CD4-positive, alpha-beta memory T cell (primary cell): ENCODE results near the gene BEST1. TPM values are rescaled to one million over a fixed set of nuclear protein-coding genes. Genes with fewer than 3 reads are reported as not detected.

Experiments used
- CTCF ChIA-PET: fragments of 350-600 bp; sonication (Branson Sonifier 250); formaldehyde crosslinking; loops from one replicate; lab custom pipeline; 2021; ENCODE audit warnings: inconsistent platforms; ENCODE audit not compliant: partially characterized antibody; lab: Charles Lee
- POLR2A ChIA-PET: fragments of 350-600 bp; sonication (Branson Sonifier 250); formaldehyde crosslinking; loops from one replicate; lab custom pipeline; 2021; ENCODE audit not compliant: partially characterized antibody; lab: Charles Lee
- DNase-seq, 5 donors: peaks; one replicate each; pipeline versions ENCODE4 v3.0.0 to v3.0.0-alpha.2; 2020 to 2022; ENCODE audit warnings: mixed read lengths in 1 of 5
- H3K27ac ChIP-seq: one replicate; pipeline ENCODE4 v1.7.0; 2013; ENCODE audit warnings: low read depth, low read length
- H3K27me3 ChIP-seq: 2 replicates; pipeline ENCODE4 v1.7.0; 2013; ENCODE audit warnings: mild to moderate bottlenecking, low read length, moderate library complexity; ENCODE audit not compliant: insufficient read depth
- H3K36me3 ChIP-seq: 2 replicates; pipeline ENCODE4 v1.7.0; 2013; ENCODE audit warnings: mild to moderate bottlenecking, low read length, moderate library complexity; ENCODE audit not compliant: insufficient read depth
- H3K4me1 ChIP-seq: 2 replicates; pipeline ENCODE4 v1.7.0; 2013; ENCODE audit warnings: mild to moderate bottlenecking, low read length, moderate library complexity; ENCODE audit not compliant: insufficient read depth
- H3K4me3 ChIP-seq, 2 donors: one replicate each; pipeline ENCODE4 v1.7.0; 2013; ENCODE audit warnings: low read length in 2 of 2, mild to moderate bottlenecking in 1 of 2
- H3K9me3 ChIP-seq, 2 donors: one replicate each; pipeline ENCODE4 v1.7.0; 2013; ENCODE audit warnings: low read length in 2 of 2, control low read depth in 1 of 2; ENCODE audit not compliant: control insufficient read depth in 1 of 2
- H3K27ac Mint-ChIP-seq, 7 donors: one replicate each; pipeline ENCODE4 v1.8.0; 2020 to 2021; ENCODE audit warnings: mixed read lengths in 7 of 7, mild to moderate bottlenecking in 6 of 7, inconsistent platforms in 3 of 7, moderate library complexity in 3 of 7
- H3K27me3 Mint-ChIP-seq, 2 donors: one replicate each; pipeline ENCODE4 v1.8.0; 2020 to 2021; ENCODE audit warnings: mixed read lengths in 2 of 2
- H3K36me3 Mint-ChIP-seq, 2 donors: one replicate each; pipeline ENCODE4 v1.8.0; 2020 to 2021; ENCODE audit warnings: mixed read lengths in 2 of 2, inconsistent platforms in 1 of 2, mild to moderate bottlenecking in 1 of 2
- H3K4me1 Mint-ChIP-seq, 4 donors: one replicate each; pipeline ENCODE4 v1.8.0; 2020 to 2021; ENCODE audit warnings: mixed read lengths in 4 of 4, mild to moderate bottlenecking in 1 of 4
- H3K4me3 Mint-ChIP-seq, 8 donors: one replicate each; pipeline ENCODE4 v1.8.0; 2020 to 2021; ENCODE audit warnings: mixed read lengths in 8 of 8, mild to moderate bottlenecking in 7 of 8, moderate library complexity in 6 of 8, inconsistent platforms in 3 of 8
- H3K9me3 Mint-ChIP-seq, 8 donors: one replicate each; pipeline ENCODE4 v1.8.0; 2020 to 2021; ENCODE audit warnings: mixed read lengths in 8 of 8, mild to moderate bottlenecking in 5 of 8, inconsistent platforms in 3 of 8, moderate library complexity in 1 of 8
- intact Hi-C: fragments of 100-400 bp; cut with micrococcal nuclease; formaldehyde crosslinking; loops from one replicate; pipeline ENCODE4 v1.15.1; 2023
- polyA plus RNA-seq, 2 donors: library from polyadenylated mRNA; unstranded; fragments of 300-500 nt; fragmentation: Illumina TruSeq; gene quantifications; one replicate each; pipeline ENCODE4 v1.2.3, GENCODE V29; 2021
- total RNA-seq, 2 experiments: library from RNA; stranded (reverse); gene quantifications; one replicate each; pipeline ENCODE4 v1.2.3, GENCODE V29; 2021

Gene BEST1
- total RNA-seq (under 1 TPM; 0.26 to 0.50 TPM), polyA plus RNA-seq (1 to 10 TPM; 1.3 TPM)

GRCh38 chr11:61950035-61950547, at the start of gene BEST1:
Gene BEST1 (plus strand): TSS chr11:61950351. CDS start chr11:61951807, 1,456 bp downstream.
- Histone ChIP-seq H3K4me3 (no peak within 1 kb of the TSS), H3K27me3 (no peaks in the 10 kb centered on the region), H3K4me1 (no peaks in the 10 kb centered on the region), H3K27ac (no peak within 1 kb of the TSS), H3K36me3 (no peaks in the 10 kb centered on the region), H3K9me3 (no peaks in the 10 kb centered on the region)
- ChIA-PET POLR2A (interaction anchor here (1.2 to 1.8 kb wide), 2 partner anchors 17 to 18 kb away, joined by 5 read pairs; partner anchors contain the start of gene FTH1), CTCF (interaction anchor here (0.9 to 8.4 kb wide), 7 partner anchors 10 to 1086 kb away, joined by 3 to 132 read pairs (median 5); no protein-coding TSS in a partner anchor)
- Mint-ChIP-seq H3K4me1 (no peaks in the 10 kb centered on the region), H3K4me3 (no peak within 1 kb of the TSS), H3K9me3 (no peaks in the 10 kb centered on the region), H3K36me3 (no peaks in the 10 kb centered on the region), H3K27me3 (peaks cover 2 to 8% of the 10 kb centered on the region in 2 donors), H3K27ac (peak within 1 kb of the TSS in 4 of 7 donors; percentile 17 to 76 (median 47))
- intact Hi-C loops: no loop called here
- no peak for DNase-seq

GRCh38 chr11:61901397-61901796, 48.8 kb upstream of the BEST1 start:
- no peaks in the 10 kb centered on the region for H3K9me3 ChIP-seq
- no peak overlapping the region for H3K4me3 Mint-ChIP-seq
- no peak overlapping the region for H3K4me3 ChIP-seq
- CTCF ChIA-PET: interaction anchor here (1.3 to 11.6 kb wide), 5 partner anchors 30 to 206 kb away, joined by 3 to 387 read pairs (median 17); no protein-coding TSS in a partner anchor
- H3K4me1 ChIP-seq: peaks cover 7% of the 10 kb centered on the region
- H3K9me3 Mint-ChIP-seq: peaks cover 0 to 2% (median 0%) of the 10 kb centered on the region in 8 donors
- H3K4me1 Mint-ChIP-seq: peaks cover 4 to 6% (median 5%) of the 10 kb centered on the region in 4 donors
- no peak for DNase-seq
- intact Hi-C loops: no loop called here
- no peaks in the 10 kb centered on the region for H3K27me3 ChIP-seq
- no peak overlapping the region for H3K27ac ChIP-seq
- POLR2A ChIA-PET: no interaction called here
- H3K36me3 Mint-ChIP-seq: no peaks in the 10 kb centered on the region
- H3K27ac Mint-ChIP-seq: no peak overlapping the region
- H3K36me3 ChIP-seq: no peaks in the 10 kb centered on the region
- no peaks in the 10 kb centered on the region for H3K27me3 Mint-ChIP-seq

GRCh38 chr11:61902313-61902712, 47.8 kb upstream of the BEST1 start:
- Histone ChIP-seq H3K27me3 (no peaks in the 10 kb centered on the region), H3K9me3 (no peaks in the 10 kb centered on the region), H3K4me1 (peaks cover 7% of the 10 kb centered on the region), H3K4me3 (no peak overlapping the region), H3K27ac (no peak overlapping the region), H3K36me3 (no peaks in the 10 kb centered on the region)
- H3K4me3 Mint-ChIP-seq: no peak overlapping the region
- peaks cover 4 to 6% (median 5%) of the 10 kb centered on the region in 4 donors for H3K4me1 Mint-ChIP-seq
- no peak overlapping the region for H3K27ac Mint-ChIP-seq
- CTCF ChIA-PET: interaction anchor here (0.8 to 11.6 kb wide), 6 partner anchors 27 to 205 kb away, joined by 3 to 387 read pairs (median 10); no protein-coding TSS in a partner anchor
- H3K36me3 Mint-ChIP-seq: no peaks in the 10 kb centered on the region
- no peaks in the 10 kb centered on the region for H3K27me3 Mint-ChIP-seq
- POLR2A ChIA-PET: no interaction called here
- H3K9me3 Mint-ChIP-seq: peaks cover 0 to 2% (median 0%) of the 10 kb centered on the region in 8 donors
- intact Hi-C loops: no loop called here
- DNase-seq: no peak

GRCh38 chr11:61903845-61904244, 46.3 kb upstream of the BEST1 start:
- no peak overlapping the region for H3K4me3 Mint-ChIP-seq
- no peaks in the 10 kb centered on the region for H3K27me3 ChIP-seq
- H3K36me3 Mint-ChIP-seq: no peaks in the 10 kb centered on the region
- peak overlapping the region in 1 of 7 donors; percentile 75 for H3K27ac Mint-ChIP-seq
- peaks cover 7% of the 10 kb centered on the region for H3K4me1 ChIP-seq
- H3K9me3 ChIP-seq: no peaks in the 10 kb centered on the region
- peaks cover 4 to 6% (median 5%) of the 10 kb centered on the region in 4 donors for H3K4me1 Mint-ChIP-seq
- H3K27me3 Mint-ChIP-seq: no peaks in the 10 kb centered on the region
- H3K4me3 ChIP-seq: no peak overlapping the region
- intact Hi-C loops: no loop called here
- peaks cover 0 to 2% (median 0%) of the 10 kb centered on the region in 8 donors for H3K9me3 Mint-ChIP-seq
- ChIA-PET CTCF (interaction anchor here (1.6 to 11.6 kb wide), 3 partner anchors 43 to 180 kb away, joined by 5 to 387 read pairs (median 8); no protein-coding TSS in a partner anchor), POLR2A (no interaction called here)
- H3K27ac ChIP-seq: no peak overlapping the region
- DNase-seq: no peak
- H3K36me3 ChIP-seq: no peaks in the 10 kb centered on the region

- peaks cover under 1% of the 10 kb centered on the region for H3K4me1 ChIP-seq
- H3K4me3 ChIP-seq: no peak overlapping the region
- Mint-ChIP-seq H3K9me3 (peaks cover 0 to 2% (median 0%) of the 10 kb centered on the region in 8 donors), H3K4me3 (no peak overlapping the region), H3K36me3 (no peaks in the 10 kb centered on the region), H3K27me3 (no peaks in the 10 kb centered on the region), H3K27ac (no peak overlapping the region), H3K4me1 (no peaks in the 10 kb centered on the region)
- H3K36me3 ChIP-seq: no peaks in the 10 kb centered on the region
- POLR2A ChIA-PET: no interaction called here
- no peak for DNase-seq
- CTCF ChIA-PET: interaction anchor here (1.3 to 11.6 kb wide), 3 partner anchors 9 to 179 kb away, joined by 3 to 387 read pairs (median 5); no protein-coding TSS in a partner anchor
- H3K9me3 ChIP-seq: no peaks in the 10 kb centered on the region
- H3K27ac ChIP-seq: no peak overlapping the region
- no peaks in the 10 kb centered on the region for H3K27me3 ChIP-seq
- intact Hi-C loops: no loop called here
Observed at GRCh38 chr11:61904539-61905048, 45.6 kb upstream of the BEST1 start.

- Histone ChIP-seq H3K27ac (no peak overlapping the region), H3K4me3 (no peak overlapping the region), H3K9me3 (no peaks in the 10 kb centered on the region), H3K4me1 (no peaks in the 10 kb centered on the region), H3K36me3 (no peaks in the 10 kb centered on the region), H3K27me3 (no peaks in the 10 kb centered on the region)
- no peaks in the 10 kb centered on the region for H3K36me3 Mint-ChIP-seq
- H3K4me3 Mint-ChIP-seq: no peak overlapping the region
- intact Hi-C loops: no loop called here
- CTCF ChIA-PET: interaction anchor here (1.3 to 11.6 kb wide), 3 partner anchors 9 to 178 kb away, joined by 3 to 387 read pairs (median 5); no protein-coding TSS in a partner anchor
- H3K4me1 Mint-ChIP-seq: no peaks in the 10 kb centered on the region
- no peaks in the 10 kb centered on the region for H3K27me3 Mint-ChIP-seq
- H3K9me3 Mint-ChIP-seq: peaks cover 0 to 2% (median 0%) of the 10 kb centered on the region in 8 donors
- POLR2A ChIA-PET: no interaction called here
- DNase-seq: no peak
- H3K27ac Mint-ChIP-seq: no peak overlapping the region
Observed at GRCh38 chr11:61905067-61905696, 45.0 kb upstream of the BEST1 start.
